ENCODE measurements around the gene SLC6A5. TPM values are rescaled to one million over a fixed set of nuclear protein-coding genes. Genes with fewer than 3 reads are reported as not detected.

SLC6A5 gene
- total RNA-seq, 1 experiment from 2014 or later, result not detected

- Histone ChIP-seq H3K4me3 (ENCODE audit: low read length) (no peak overlapping the region), H4K20me1 (ENCODE audit: low read length) (no peaks in the 10 kb centered on the region), H3K27ac (ENCODE audit: low read length) (no peak overlapping the region), H3K9me3 (ENCODE audit: low read length) (no peaks in the 10 kb centered on the region), H3K79me2 (ENCODE audit: low read length) (no peaks in the 10 kb centered on the region), H3K4me1 (ENCODE audit: insufficient read depth, low read length) (no peaks in the 10 kb centered on the region), H3K4me2 (ENCODE audit: low read length) (no peak overlapping the region), H3K27me3 (ENCODE audit: low read length) (no peaks in the 10 kb centered on the region), H3K9ac (ENCODE audit: low read length) (no peak overlapping the region), H2AFZ (ENCODE audit: low read length) (no peak overlapping the region), H3K36me3 (ENCODE audit: low read depth, low read length) (no peaks in the 10 kb centered on the region), H3K9me2 (replicated peaks; ENCODE audit: low read length) (no peaks in the 10 kb centered on the region), H3F3A (ENCODE audit: low read length, unreplicated experiment) (no peaks in the 10 kb centered on the region)
- POLR2A ChIA-PET (ENCODE audit: unreplicated experiment), result no interaction called here
- CTCF ChIA-PET, result no interaction called here
- intact Hi-C loops (cut with micrococcal nuclease), result no loop called here
- TF ChIP-seq EZH2 (IDR thresholded peaks at IDR 0.05; ENCODE audit: low read length, unreplicated experiment), result no peak
- no peak for TF ChIP-seq CTCF (conservative IDR thresholded peaks at IDR 0.05; ENCODE audit: low read depth, low read length)
- ATAC-seq (no peak), DNase-seq (no peak)
- BruUV-seq (replicated peaks), result no TSS peak
Observed at GRCh38 chr11:20661445-20661844, 62.0 kb downstream of the SLC6A5 start.

- ATAC-seq, result no peak
- no peaks in the 10 kb centered on the region for H4K20me1 ChIP-seq (ENCODE audit: low read length)
- no peak overlapping the region for H3K9ac ChIP-seq (ENCODE audit: low read length)
- no peak for DNase-seq
- H3K27me3 ChIP-seq (ENCODE audit: low read length), result no peaks in the 10 kb centered on the region
- POLR2A ChIA-PET (ENCODE audit: unreplicated experiment), result no interaction called here
- H3F3A ChIP-seq (ENCODE audit: low read length, unreplicated experiment), result no peaks in the 10 kb centered on the region
- no peak overlapping the region for H3K4me2 ChIP-seq (ENCODE audit: low read length)
- H3K4me1 ChIP-seq (ENCODE audit: insufficient read depth, low read length), result no peaks in the 10 kb centered on the region
- intact Hi-C loops (cut with micrococcal nuclease), result no loop called here
- H3K9me3 ChIP-seq (ENCODE audit: low read length), result no peaks in the 10 kb centered on the region
- BruUV-seq (replicated peaks), result no TSS peak
- TF ChIP-seq CTCF (conservative IDR thresholded peaks at IDR 0.05; ENCODE audit: low read depth, low read length) (no peak), EZH2phosphoT487 (IDR thresholded peaks at IDR 0.05; ENCODE audit: borderline replicate concordance, low read length) (no peak), EZH2 (IDR thresholded peaks at IDR 0.05; ENCODE audit: low read length, unreplicated experiment) (no peak)
- no peak overlapping the region for H3K4me3 ChIP-seq (ENCODE audit: low read length)
- no peaks in the 10 kb centered on the region for H3K9me2 ChIP-seq (replicated peaks; ENCODE audit: low read length)
- no peaks in the 10 kb centered on the region for H3K79me2 ChIP-seq (ENCODE audit: low read length)
- H3K27ac ChIP-seq (ENCODE audit: low read length), result no peak overlapping the region
- no peaks in the 10 kb centered on the region for H3K36me3 ChIP-seq (ENCODE audit: low read depth, low read length)
- CTCF ChIA-PET, result no interaction called here
- no peak overlapping the region for H2AFZ ChIP-seq (ENCODE audit: low read length)
Observed at GRCh38 chr11:20661850-20662249, 62.4 kb downstream of the SLC6A5 start.

GRCh38 chr11:20668131-20668809 is 68.9 kb downstream of the SLC6A5 start:
- no peak overlapping the region for H3K9ac ChIP-seq (ENCODE audit: low read length)
- TF ChIP-seq EZH2 (IDR thresholded peaks at IDR 0.05; ENCODE audit: low read length, unreplicated experiment) (no peak), EZH2phosphoT487 (IDR thresholded peaks at IDR 0.05; ENCODE audit: borderline replicate concordance, low read length) (no peak), CTCF (conservative IDR thresholded peaks at IDR 0.05; ENCODE audit: low read depth, low read length) (no peak)
- H3K9me2 ChIP-seq (replicated peaks; ENCODE audit: low read length), result no peaks in the 10 kb centered on the region
- ChIA-PET POLR2A (ENCODE audit: unreplicated experiment) (no interaction called here), CTCF (no interaction called here)
- no TSS peak for BruUV-seq (replicated peaks)
- H3F3A ChIP-seq (ENCODE audit: low read length, unreplicated experiment), result no peaks in the 10 kb centered on the region
- H3K27ac ChIP-seq (ENCODE audit: low read length), result no peak overlapping the region
- H2AFZ ChIP-seq (ENCODE audit: low read length), result no peak overlapping the region
- no peaks in the 10 kb centered on the region for H3K9me3 ChIP-seq (ENCODE audit: low read length)
- DNase-seq, result no peak
- H3K4me1 ChIP-seq (ENCODE audit: insufficient read depth, low read length), result no peaks in the 10 kb centered on the region
- H3K4me2 ChIP-seq (ENCODE audit: low read length), result no peak overlapping the region
- no peak for ATAC-seq
- intact Hi-C loops (cut with micrococcal nuclease), result no loop called here
- no peaks in the 10 kb centered on the region for H4K20me1 ChIP-seq (ENCODE audit: low read length)
- no peaks in the 10 kb centered on the region for H3K79me2 ChIP-seq (ENCODE audit: low read length)
- peaks cover 15% of the 10 kb centered on the region for H3K27me3 ChIP-seq (ENCODE audit: low read length)
- no peak overlapping the region for H3K4me3 ChIP-seq (ENCODE audit: low read length)
- no peaks in the 10 kb centered on the region for H3K36me3 ChIP-seq (ENCODE audit: low read depth, low read length)

Data from PC-3 (cell line).